OCI-LY3 (cell line): ENCODE data around the gene PMF1.

Experiments
- CTCF ChIP-seq: fragments of 200-600, 300-600 bp; sonication (generic); IDR thresholded peaks from 2 replicates; pipeline ENCODE4 v1.5.1; 2014; ENCODE audit warnings: antibody characterized with exemption, low read length, low read depth
- EZH2phosphoT487 ChIP-seq: fragments of 200-600 bp; shearing (Covaris generic); IDR thresholded peaks from 2 replicates; pipeline ENCODE4 v1.6.1; 2018; ENCODE audit warnings: antibody characterized with exemption, mixed run types, low read depth

GRCh38 chr1:156281281-156281680 is 68.5 kb downstream of the PMF1 start:
- no peak for TF ChIP-seq CTCF
- no peak for TF ChIP-seq EZH2phosphoT487
